ENCODE results near the gene PHTF1.

Gene PHTF1

DNA sequence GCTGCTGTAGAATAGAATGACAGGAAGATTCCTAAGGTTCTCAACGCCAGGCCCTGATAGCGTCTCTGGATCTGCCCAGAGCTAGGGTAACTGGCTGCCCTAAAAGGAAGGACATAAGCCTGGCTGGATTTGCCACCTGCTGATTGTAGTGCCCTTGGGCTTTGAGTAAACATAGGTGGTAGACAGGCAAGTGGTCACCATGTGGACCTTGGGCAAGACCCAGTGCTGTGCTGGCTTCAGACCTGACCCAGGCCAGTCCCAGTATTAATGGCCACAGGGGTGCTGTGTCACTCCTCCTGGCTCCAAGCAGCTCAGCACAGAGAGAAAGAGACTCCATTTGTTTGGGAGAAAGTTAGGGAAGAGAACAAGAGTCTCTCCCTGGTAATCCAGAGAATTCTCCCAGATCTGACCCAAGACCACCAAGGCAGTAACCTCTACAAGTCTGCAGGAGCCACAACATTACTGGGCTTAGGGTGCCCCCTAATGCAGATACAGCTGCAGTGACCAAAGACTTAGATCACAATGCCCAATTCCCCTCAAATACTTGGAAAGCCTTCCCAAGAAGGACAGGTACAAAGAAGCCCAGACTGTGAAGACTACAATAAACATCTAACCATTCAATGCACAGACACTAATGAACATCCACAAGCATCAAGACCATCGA is 44.5 kb downstream of the PHTF1 start:
- DNase-seq (ENCODE audit: low read depth): no peak
- TF ChIP-seq, protein P1, sequence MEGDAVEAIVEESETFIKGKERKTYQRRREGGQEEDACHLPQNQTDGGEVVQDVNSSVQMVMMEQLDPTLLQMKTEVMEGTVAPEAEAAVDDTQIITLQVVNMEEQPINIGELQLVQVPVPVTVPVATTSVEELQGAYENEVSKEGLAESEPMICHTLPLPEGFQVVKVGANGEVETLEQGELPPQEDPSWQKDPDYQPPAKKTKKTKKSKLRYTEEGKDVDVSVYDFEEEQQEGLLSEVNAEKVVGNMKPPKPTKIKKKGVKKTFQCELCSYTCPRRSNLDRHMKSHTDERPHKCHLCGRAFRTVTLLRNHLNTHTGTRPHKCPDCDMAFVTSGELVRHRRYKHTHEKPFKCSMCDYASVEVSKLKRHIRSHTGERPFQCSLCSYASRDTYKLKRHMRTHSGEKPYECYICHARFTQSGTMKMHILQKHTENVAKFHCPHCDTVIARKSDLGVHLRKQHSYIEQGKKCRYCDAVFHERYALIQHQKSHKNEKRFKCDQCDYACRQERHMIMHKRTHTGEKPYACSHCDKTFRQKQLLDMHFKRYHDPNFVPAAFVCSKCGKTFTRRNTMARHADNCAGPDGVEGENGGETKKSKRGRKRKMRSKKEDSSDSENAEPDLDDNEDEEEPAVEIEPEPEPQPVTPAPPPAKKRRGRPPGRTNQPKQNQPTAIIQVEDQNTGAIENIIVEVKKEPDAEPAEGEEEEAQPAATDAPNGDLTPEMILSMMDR (conservative IDR thresholded peaks at IDR 0.05; ENCODE audit: low read length): peak; percentile 1; the same call in 1 of the 2 replicates

DNA sequence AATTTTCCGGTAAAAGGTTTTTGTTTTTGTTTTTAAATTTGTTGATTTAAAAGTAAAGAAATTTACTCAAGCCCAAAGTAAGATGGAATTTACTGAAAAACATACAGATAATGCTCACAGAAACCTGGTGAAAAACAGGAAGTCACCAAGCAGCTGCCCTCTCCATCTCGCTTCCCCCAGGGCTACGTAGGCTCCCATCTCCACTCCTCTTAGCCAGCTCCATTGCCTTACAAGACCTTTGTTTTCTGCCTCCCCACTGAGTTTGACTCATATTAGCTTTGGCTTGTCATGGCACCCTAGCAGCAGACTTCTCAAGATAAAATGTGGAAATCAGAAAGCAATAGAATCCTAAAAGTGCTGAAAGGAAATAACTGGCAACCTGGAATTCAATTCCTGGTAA is 57.9 kb downstream of the PHTF1 start:
- no peak for DNase-seq (ENCODE audit: low read depth)
- TF ChIP-seq, protein P1 (conservative IDR thresholded peaks at IDR 0.05; ENCODE audit: low read length): no peak
- H3K4me3 ChIP-seq (ENCODE audit: low read length): no peak overlapping the region

More for the DNA sequence above, 44.5 kb downstream of the PHTF1 start:
- no peak overlapping the region for H3K4me3 ChIP-seq (ENCODE audit: low read length)

DNA sequence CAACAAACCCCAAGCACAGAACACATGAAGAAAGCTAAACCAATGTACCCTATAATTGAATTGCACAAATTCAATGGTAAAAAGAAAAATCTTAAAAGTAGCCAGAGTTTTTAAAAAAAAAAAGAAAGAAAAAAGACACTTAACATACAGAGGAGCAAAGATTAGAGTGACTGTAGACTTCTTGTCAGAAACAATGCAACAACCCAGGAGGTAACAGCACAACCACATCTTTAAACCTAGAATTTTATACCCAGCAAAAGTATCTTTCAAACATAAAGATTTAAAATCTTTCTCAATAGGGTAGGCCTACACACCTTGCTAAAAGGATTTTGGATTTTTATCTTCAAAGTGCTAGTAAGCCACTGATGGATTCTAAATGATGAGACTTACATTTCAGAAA is 64.4 kb downstream of the PHTF1 start:
- no peak overlapping the region for H3K4me3 ChIP-seq (ENCODE audit: low read length)
- DNase-seq (ENCODE audit: low read depth): no peak
- TF ChIP-seq, protein P1 (conservative IDR thresholded peaks at IDR 0.05; ENCODE audit: low read length): no peak

DNA sequence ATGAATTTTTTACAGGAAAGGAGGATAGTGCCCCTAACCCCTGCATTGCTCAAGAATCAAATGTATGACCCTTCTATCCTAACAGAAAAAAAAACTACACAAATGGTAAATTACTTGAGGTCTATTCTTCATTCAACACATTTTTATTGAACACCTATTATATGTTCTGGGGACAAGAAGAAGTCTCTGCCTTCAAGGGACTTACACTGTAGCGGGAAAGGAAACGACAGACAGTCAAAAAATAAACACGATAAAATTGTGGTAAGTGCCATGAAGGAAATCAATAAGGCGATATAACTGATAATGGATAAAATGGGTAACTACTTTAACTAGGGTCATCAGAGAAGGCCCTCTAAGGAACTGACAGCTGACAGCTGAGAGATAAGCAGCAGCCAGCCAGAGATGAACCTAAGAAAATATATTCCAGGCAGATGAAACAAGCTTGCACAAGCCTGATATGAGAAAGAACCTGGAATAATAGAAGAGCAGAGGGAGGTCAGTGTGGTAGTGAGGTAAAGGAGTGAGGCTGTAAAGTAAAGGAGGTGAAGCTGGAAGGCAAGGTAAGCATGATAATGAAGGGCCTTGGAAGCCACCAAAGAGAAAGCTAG is 66.4 kb downstream of the PHTF1 start:
- TF ChIP-seq, protein P1 (conservative IDR thresholded peaks at IDR 0.05; ENCODE audit: low read length): no peak
- H3K4me3 ChIP-seq (ENCODE audit: low read length): no peak overlapping the region

DNA sequence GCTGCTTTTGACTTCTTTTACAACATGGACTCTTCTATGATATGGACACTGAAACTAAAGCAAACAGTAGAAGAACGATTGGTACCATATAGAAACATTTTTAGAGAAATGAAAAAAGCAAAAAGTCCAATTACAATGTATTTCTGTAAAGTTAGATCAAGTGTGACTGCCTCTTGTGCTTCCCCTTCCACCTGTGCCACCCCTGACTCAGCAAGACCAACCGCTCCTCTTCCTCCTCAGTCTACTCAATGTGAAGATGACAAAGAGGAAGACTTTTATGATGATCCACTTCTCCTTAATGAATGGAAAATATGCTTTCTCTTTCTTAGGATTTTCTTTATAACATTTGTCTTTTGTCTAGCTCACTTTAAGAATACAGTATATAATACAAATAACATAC is 66.9 kb downstream of the PHTF1 start:
- TF ChIP-seq, protein P1 (conservative IDR thresholded peaks at IDR 0.05; ENCODE audit: low read length): no peak
- H3K4me3 ChIP-seq (ENCODE audit: low read length): no peak overlapping the region
- no peak for DNase-seq (ENCODE audit: low read depth)

More for the DNA sequence above, 66.4 kb downstream of the PHTF1 start:
- no peak for DNase-seq (ENCODE audit: low read depth)

DNA sequence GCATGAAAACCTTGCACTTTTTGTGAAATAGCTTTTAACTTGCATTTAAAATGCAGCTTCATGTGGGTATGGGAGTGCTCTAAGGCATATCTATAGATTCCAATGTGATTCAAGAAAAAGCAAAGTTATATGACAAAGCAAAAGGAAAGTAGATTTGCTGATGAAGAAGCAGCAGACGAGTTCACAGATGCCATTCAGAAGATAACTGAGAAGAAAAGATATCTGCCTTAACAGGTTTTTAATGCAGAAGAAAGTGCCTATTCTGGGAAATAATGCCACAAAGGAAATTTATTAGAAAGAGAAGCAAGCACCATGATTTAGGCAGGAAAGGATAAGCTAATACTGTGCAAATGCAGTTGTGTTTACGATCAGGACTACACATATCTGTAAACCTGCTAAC is 68.1 kb downstream of the PHTF1 start:
- DNase-seq (ENCODE audit: low read depth): no peak
- no peak overlapping the region for H3K4me3 ChIP-seq (ENCODE audit: low read length)

More for the DNA sequence above, 68.1 kb downstream of the PHTF1 start:
- TF ChIP-seq, protein P1 (conservative IDR thresholded peaks at IDR 0.05; ENCODE audit: low read length): no peak
